ENCODE results near the gene DDX6. TPM values are rescaled to one million over a fixed set of nuclear protein-coding genes. Genes with fewer than 3 reads are reported as not detected.

DDX6 gene, protein sequence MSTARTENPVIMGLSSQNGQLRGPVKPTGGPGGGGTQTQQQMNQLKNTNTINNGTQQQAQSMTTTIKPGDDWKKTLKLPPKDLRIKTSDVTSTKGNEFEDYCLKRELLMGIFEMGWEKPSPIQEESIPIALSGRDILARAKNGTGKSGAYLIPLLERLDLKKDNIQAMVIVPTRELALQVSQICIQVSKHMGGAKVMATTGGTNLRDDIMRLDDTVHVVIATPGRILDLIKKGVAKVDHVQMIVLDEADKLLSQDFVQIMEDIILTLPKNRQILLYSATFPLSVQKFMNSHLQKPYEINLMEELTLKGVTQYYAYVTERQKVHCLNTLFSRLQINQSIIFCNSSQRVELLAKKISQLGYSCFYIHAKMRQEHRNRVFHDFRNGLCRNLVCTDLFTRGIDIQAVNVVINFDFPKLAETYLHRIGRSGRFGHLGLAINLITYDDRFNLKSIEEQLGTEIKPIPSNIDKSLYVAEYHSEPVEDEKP
- total RNA-seq, result 153 and 194 TPM in 2 replicates

DNA sequence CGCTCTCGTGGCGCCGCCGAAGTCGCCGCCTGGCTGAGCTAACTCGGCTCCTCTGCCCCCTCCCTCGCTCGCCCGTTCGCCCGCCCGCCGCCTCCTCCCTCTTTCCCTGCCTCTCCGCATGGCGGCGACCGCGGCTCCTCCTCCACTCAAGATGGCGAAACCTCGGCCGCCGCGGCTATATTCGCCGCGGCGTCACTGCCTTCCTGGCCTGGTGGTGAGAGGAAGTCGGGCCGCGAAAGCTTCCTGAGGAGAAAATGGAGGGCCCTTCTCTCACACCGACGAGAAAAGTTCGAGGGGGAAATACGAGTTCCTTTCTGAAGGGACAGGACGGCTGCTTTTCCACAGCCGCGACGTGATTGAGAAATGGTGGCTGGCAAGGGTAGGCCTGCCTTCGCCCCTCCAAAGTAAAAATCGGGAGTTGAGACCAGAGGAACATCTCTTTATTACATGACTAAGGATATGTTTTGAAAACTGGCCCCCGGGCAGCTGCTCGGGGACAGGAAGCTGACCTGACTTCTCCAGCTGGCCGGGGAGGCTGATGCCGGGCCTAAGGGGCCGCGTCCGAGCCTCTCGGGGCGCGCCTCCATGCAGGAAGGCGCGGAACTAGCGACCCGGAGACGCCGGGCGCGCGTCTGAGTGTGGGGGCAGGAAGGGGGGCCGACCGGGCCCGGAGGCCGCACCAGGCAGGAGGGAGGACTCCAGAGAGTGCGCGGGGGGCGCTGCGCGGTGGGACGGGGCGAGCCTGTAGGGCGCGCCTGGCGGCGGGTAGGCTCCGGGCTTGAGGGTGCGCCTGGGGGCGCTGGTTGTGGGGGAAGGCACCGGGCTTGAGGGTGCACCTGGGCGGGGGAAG is at the start of gene DDX6:
Gene DDX6, minus strand, starts transcription at position 54 of the 850 bp plus-strand sequence. CDS start 4,913 bp downstream, outside the sequence.

Small RNA genes within 50 kb of the gene (small RNA-seq; reads per million reads assigned to genes)
- not detected for gene AP004609.2
- not detected for gene RF00019
- not detected for gene RNU6-376P

Other genes starting within 250 kb of the DDX6 start
- gene IFT46, start 225.2 kb downstream of the DDX6 start, total RNA-seq, result 28.6 and 49.7 TPM in 2 replicates
- 207 and 224 TPM in 2 replicates for gene ARCN1, start 218.8 kb downstream of the DDX6 start, total RNA-seq
- 113 and 125 TPM in 2 replicates for gene PHLDB1, start 183.5 kb downstream of the DDX6 start, total RNA-seq
- gene TREH, start 111.5 kb downstream of the DDX6 start, total RNA-seq, result not detected in 2 replicates
- gene CXCR5, start 92.7 kb upstream of the DDX6 start, total RNA-seq, result under 0.01 TPM in 1 of 2 replicates, not detected in the other
- gene BCL9L, start 134.8 kb upstream of the DDX6 start, total RNA-seq, result 17.3 and 27.6 TPM in 2 replicates
- gene UPK2, start 165.1 kb upstream of the DDX6 start, total RNA-seq, result 0.22 TPM in 1 of 2 replicates, not detected in the other
- not detected in 2 replicates for gene FOXR1, start 180.6 kb upstream of the DDX6 start, total RNA-seq
- gene CENATAC, start 207.0 kb upstream of the DDX6 start, total RNA-seq, result 34.0 and 46.0 TPM in 2 replicates
- 1,431 and 2,715 TPM in 2 replicates for gene RPS25, start 227.2 kb upstream of the DDX6 start, total RNA-seq
- gene TRAPPC4, start 227.6 kb upstream of the DDX6 start, total RNA-seq, result 33.6 and 56.3 TPM in 2 replicates
- gene SLC37A4, start 239.7 kb upstream of the DDX6 start, total RNA-seq, result 8.6 and 12.5 TPM in 2 replicates